HepG2 (cell line): ENCODE data around the gene LIF. TPM values are rescaled to one million over a fixed set of nuclear protein-coding genes. Genes with fewer than 3 reads are reported as not detected.

Experiments
- ATF6 ChIP-seq: sonication (generic); formaldehyde crosslinking; conservative IDR thresholded peaks from 2 replicates; pipeline ENCODE4 v1.4.0; 2020; ENCODE audit warnings: missing genetic modification reagents
- CC2D1A ChIP-seq: sonication (generic); formaldehyde crosslinking; IDR thresholded peaks from 2 replicates; pipeline ENCODE4 v1.8.1; 2023; ENCODE audit warnings: mild to moderate bottlenecking, missing genetic modification reagents
- FOXK1 ChIP-seq: sonication (generic); formaldehyde crosslinking; IDR thresholded peaks from 2 replicates; pipeline ENCODE4 v1.4.0; 2020; ENCODE audit warnings: low read depth, missing genetic modification reagents, borderline replicate concordance
- HINFP ChIP-seq: sonication (generic); formaldehyde crosslinking; IDR thresholded peaks from 2 replicates; pipeline ENCODE4 v1.4.0; 2020; ENCODE audit warnings: low read depth, mild to moderate bottlenecking, missing genetic modification reagents
- KMT2A ChIP-seq: sonication (generic); formaldehyde crosslinking; IDR thresholded peaks from 2 replicates; pipeline ENCODE4 v1.4.0; 2020; ENCODE audit warnings: missing genetic modification reagents
- NR1H2 ChIP-seq: sonication (generic); formaldehyde crosslinking; IDR thresholded peaks from 2 replicates; pipeline ENCODE4 v1.8.1; 2022; ENCODE audit warnings: low read depth, missing genetic modification reagents, borderline replicate concordance
- PITX1 ChIP-seq: sonication (generic); formaldehyde crosslinking; IDR thresholded peaks from 2 replicates; pipeline ENCODE4 v1.5.1; 2020; ENCODE audit warnings: mild to moderate bottlenecking, missing genetic modification reagents
- PREB ChIP-seq: sonication (generic); formaldehyde crosslinking; IDR thresholded peaks from 2 replicates; pipeline ENCODE4 v1.4.0; 2020; ENCODE audit warnings: missing genetic modification reagents
- RELA ChIP-seq: sonication (generic); formaldehyde crosslinking; IDR thresholded peaks from 2 replicates; pipeline ENCODE4 v1.4.0; 2020; ENCODE audit warnings: missing genetic modification reagents
- ZC3H4 ChIP-seq: sonication (generic); formaldehyde crosslinking; IDR thresholded peaks from 2 replicates; pipeline ENCODE4 v1.4.0; 2020; ENCODE audit warnings: missing genetic modification reagents, borderline replicate concordance
- ZNF180 ChIP-seq: sonication (generic); formaldehyde crosslinking; IDR thresholded peaks from 2 replicates; pipeline ENCODE4 v1.4.0; 2020; ENCODE audit warnings: low read depth, missing genetic modification reagents, borderline replicate concordance
- ZNF577 ChIP-seq: sonication (generic); formaldehyde crosslinking; IDR thresholded peaks from 2 replicates; pipeline ENCODE4 v1.4.0; 2020; ENCODE audit warnings: mild to moderate bottlenecking, low read depth, missing genetic modification reagents, borderline replicate concordance
- ZNF749 ChIP-seq: sonication (generic); formaldehyde crosslinking; IDR thresholded peaks from 2 replicates; pipeline ENCODE4 v1.8.0; 2022; ENCODE audit warnings: mild to moderate bottlenecking, missing genetic modification reagents, moderate library complexity, borderline replicate concordance
- polyA plus RNA-seq, 8 experiments: library from polyadenylated mRNA; depleted of rRNA in 3 of 8; stranded (reverse) in 7 of 8; unstranded in 1 of 8; fragments of >200 nt; fragmentation: Illumina TruSeq in 4 of 8; extraction: Trizol in 4 of 8; gene quantifications; 2 replicates each; pipeline versions ENCODE4 v1.2.1 to v1.2.3, GENCODE V29; 2011 to 2016; ENCODE audit warnings: low read depth in 4 of 8, missing spikeins in 1 of 8, mixed read lengths in 1 of 8; ENCODE audit not compliant: insufficient read depth in 1 of 8
- total RNA-seq, 5 experiments: library from RNA; depleted of rRNA; stranded (reverse); fragments of >200 nt; fragmentation: Illumina TruSeq; extraction: Trizol; gene quantifications; 2 replicates each; pipeline ENCODE4 v1.2.3, GENCODE V29; 2016; ENCODE audit warnings: low read depth in 1 of 5
- TF ChIP-seq, protein P1 (sequence below): sonication (generic); formaldehyde crosslinking; IDR thresholded peaks from 2 replicates; pipeline ENCODE4 v1.4.0; 2020; ENCODE audit warnings: missing genetic modification reagents, mild to moderate bottlenecking, borderline replicate concordance
- TF ChIP-seq, protein P2 (sequence below): sonication (generic); formaldehyde crosslinking; IDR thresholded peaks from 2 replicates; pipeline ENCODE4 v1.4.0; 2020; ENCODE audit warnings: missing genetic modification reagents

LIF gene
- total and polyA plus RNA-seq, 2 of the 13 experiments (the other 11 are each of a cell fraction or from before 2014, with no cell fraction given) = 3.6 to 8.5 TPM

- TF ChIP-seq HINFP (CRISPR knock-in tag) = no peak
- TF ChIP-seq PITX1 = no peak
- no peak for TF ChIP-seq ZC3H4
- TF ChIP-seq ATF6 (CRISPR knock-in tag) = no peak
- no peak for TF ChIP-seq ZNF577 (CRISPR knock-in tag)
- TF ChIP-seq, protein P1, sequence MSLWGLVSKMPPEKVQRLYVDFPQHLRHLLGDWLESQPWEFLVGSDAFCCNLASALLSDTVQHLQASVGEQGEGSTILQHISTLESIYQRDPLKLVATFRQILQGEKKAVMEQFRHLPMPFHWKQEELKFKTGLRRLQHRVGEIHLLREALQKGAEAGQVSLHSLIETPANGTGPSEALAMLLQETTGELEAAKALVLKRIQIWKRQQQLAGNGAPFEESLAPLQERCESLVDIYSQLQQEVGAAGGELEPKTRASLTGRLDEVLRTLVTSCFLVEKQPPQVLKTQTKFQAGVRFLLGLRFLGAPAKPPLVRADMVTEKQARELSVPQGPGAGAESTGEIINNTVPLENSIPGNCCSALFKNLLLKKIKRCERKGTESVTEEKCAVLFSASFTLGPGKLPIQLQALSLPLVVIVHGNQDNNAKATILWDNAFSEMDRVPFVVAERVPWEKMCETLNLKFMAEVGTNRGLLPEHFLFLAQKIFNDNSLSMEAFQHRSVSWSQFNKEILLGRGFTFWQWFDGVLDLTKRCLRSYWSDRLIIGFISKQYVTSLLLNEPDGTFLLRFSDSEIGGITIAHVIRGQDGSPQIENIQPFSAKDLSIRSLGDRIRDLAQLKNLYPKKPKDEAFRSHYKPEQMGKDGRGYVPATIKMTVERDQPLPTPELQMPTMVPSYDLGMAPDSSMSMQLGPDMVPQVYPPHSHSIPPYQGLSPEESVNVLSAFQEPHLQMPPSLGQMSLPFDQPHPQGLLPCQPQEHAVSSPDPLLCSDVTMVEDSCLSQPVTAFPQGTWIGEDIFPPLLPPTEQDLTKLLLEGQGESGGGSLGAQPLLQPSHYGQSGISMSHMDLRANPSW = no peak
- no peak for TF ChIP-seq FOXK1
- TF ChIP-seq ZNF749 (CRISPR knock-in tag) = no peak
- no peak for TF ChIP-seq CC2D1A (CRISPR knock-in tag)
- TF ChIP-seq, protein P2, sequence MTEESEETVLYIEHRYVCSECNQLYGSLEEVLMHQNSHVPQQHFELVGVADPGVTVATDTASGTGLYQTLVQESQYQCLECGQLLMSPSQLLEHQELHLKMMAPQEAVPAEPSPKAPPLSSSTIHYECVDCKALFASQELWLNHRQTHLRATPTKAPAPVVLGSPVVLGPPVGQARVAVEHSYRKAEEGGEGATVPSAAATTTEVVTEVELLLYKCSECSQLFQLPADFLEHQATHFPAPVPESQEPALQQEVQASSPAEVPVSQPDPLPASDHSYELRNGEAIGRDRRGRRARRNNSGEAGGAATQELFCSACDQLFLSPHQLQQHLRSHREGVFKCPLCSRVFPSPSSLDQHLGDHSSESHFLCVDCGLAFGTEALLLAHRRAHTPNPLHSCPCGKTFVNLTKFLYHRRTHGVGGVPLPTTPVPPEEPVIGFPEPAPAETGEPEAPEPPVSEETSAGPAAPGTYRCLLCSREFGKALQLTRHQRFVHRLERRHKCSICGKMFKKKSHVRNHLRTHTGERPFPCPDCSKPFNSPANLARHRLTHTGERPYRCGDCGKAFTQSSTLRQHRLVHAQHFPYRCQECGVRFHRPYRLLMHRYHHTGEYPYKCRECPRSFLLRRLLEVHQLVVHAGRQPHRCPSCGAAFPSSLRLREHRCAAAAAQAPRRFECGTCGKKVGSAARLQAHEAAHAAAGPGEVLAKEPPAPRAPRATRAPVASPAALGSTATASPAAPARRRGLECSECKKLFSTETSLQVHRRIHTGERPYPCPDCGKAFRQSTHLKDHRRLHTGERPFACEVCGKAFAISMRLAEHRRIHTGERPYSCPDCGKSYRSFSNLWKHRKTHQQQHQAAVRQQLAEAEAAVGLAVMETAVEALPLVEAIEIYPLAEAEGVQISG (CRISPR knock-in tag) = no peak
- TF ChIP-seq ZNF180 (CRISPR knock-in tag) = no peak
- no peak for TF ChIP-seq RELA (CRISPR knock-in tag)
- TF ChIP-seq NR1H2 = no peak
- TF ChIP-seq KMT2A (CRISPR knock-in tag) = no peak
- TF ChIP-seq PREB (CRISPR knock-in tag) = no peak
These were observed 16.6 kb upstream of the LIF start (continued) for GRCh38 chr22:30262917-30263741.
